NT2/D1 (cell line): ENCODE data around the gene THBS3.
"Not testable (repeated sequence)": the region's sequence is repeated elsewhere in the genome, so short reads cannot be mapped to it uniquely, and the experiment has no call there.

ENCODE experiments used
- DNase-seq: peaks from one replicate; pipeline ENCODE4 v3.0.0-alpha.2; 2011; ENCODE audit warnings: low read depth, low spot score
- H3K27me3 ChIP-seq: 2 replicates; pipeline ENCODE4 v1.6.0; 2011; ENCODE audit warnings: mild to moderate bottlenecking; ENCODE audit not compliant: insufficient read length, insufficient read depth
- H3K36me3 ChIP-seq: 2 replicates; pipeline ENCODE4 v1.6.1; 2011; ENCODE audit warnings: mild to moderate bottlenecking, low read length, mixed read lengths; ENCODE audit not compliant: insufficient read depth, insufficient read length
- H3K4me1 ChIP-seq: 2 replicates; pipeline ENCODE4 v1.5.1; 2011; ENCODE audit not compliant: insufficient read depth, insufficient read length
- H3K4me3 ChIP-seq: 2 replicates; pipeline ENCODE4 v1.5.1; 2011; ENCODE audit warnings: low read depth; ENCODE audit not compliant: insufficient read length
- H3K9ac ChIP-seq: 2 replicates; pipeline ENCODE4 v1.6.0; 2011; ENCODE audit warnings: low read depth; ENCODE audit not compliant: insufficient read length
- H3K9me3 ChIP-seq: 2 replicates; pipeline ENCODE4 v1.5.1; 2011; ENCODE audit warnings: mild to moderate bottlenecking, low read length; ENCODE audit not compliant: insufficient read depth
- SUZ12 ChIP-seq: IDR thresholded peaks from 2 replicates; pipeline ENCODE4 v1.6.1; 2011; ENCODE audit not compliant: insufficient read length, insufficient read depth; ENCODE audit errors: extremely low read depth
- YY1 ChIP-seq: IDR thresholded peaks from 2 replicates; pipeline ENCODE4 v1.6.1; 2011; ENCODE audit not compliant: insufficient read length, insufficient read depth
- ZNF274 ChIP-seq: IDR thresholded peaks from 2 replicates; pipeline ENCODE4 v1.6.1; 2011; ENCODE audit warnings: mild to moderate bottlenecking, low read depth, low read length

Gene THBS3

DNA sequence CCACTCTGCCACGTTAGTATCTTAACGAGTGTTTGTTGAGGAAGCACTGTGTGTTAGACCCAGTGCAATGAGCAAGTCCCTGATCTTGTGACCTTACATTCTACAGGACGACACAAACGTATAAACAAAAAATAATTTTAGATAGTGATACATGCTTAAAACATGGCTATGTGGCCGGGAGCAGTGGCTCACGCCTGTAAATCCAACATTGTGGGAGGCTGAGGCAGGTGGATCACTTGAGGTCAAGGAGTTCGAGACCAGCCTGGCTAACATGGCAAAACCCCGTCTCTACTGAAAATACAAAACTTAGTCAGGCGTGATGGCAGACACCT, 20.4 kb upstream of the THBS3 start:
- no peak for TF ChIP-seq YY1
- no peak for TF ChIP-seq SUZ12
- no peak for TF ChIP-seq ZNF274
- peaks cover 25% of the 10 kb centered on the region for H3K36me3 ChIP-seq
- DNase-seq: no peak
- no peaks in the 10 kb centered on the region for H3K9me3 ChIP-seq
- peaks cover 5% of the 10 kb centered on the region for H3K4me1 ChIP-seq
- H3K4me3 ChIP-seq: peak overlapping the region; percentile 48
- peak overlapping the region; percentile 92 for H3K9ac ChIP-seq
- H3K27me3 ChIP-seq: no peaks in the 10 kb centered on the region

- peak overlapping the region; percentile 86 for H3K4me3 ChIP-seq
- no peaks in the 10 kb centered on the region for H3K27me3 ChIP-seq
- no peaks in the 10 kb centered on the region for H3K9me3 ChIP-seq
- H3K36me3 ChIP-seq: peaks cover 23% of the 10 kb centered on the region
- peak; percentile 100 for DNase-seq
- peak overlapping the region; percentile 97 for H3K9ac ChIP-seq
- peaks cover 5% of the 10 kb centered on the region for H3K4me1 ChIP-seq
- TF ChIP-seq YY1 (peak; percentile 31), ZNF274 (no peak)
Observed at GRCh38 chr1:155227261-155228095, 19.8 kb upstream of the THBS3 start.

DNA sequence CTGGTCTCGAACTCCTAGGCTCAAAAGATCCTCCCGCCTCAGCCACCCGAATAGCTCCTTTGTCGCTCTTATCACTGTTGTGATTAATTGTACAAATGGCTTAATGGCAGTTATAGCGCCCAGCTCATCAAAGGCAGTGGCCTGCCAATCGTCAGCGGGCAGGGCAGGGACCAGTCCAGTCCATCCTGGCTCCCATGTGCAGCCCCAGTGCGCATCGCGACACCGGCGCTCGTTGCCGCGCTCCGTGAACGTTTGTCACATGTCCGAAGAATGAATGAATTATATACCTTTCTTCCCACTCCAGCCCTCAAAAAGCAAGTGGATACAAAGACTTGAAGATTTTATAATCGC, 19.2 kb upstream of the THBS3 start:
- H3K36me3 ChIP-seq: peaks cover 22% of the 10 kb centered on the region
- DNase-seq: no peak
- no peaks in the 10 kb centered on the region for H3K9me3 ChIP-seq
- peaks cover 5% of the 10 kb centered on the region for H3K4me1 ChIP-seq
- H3K9ac ChIP-seq: peak overlapping the region; percentile 97
- H3K4me3 ChIP-seq: peak overlapping the region; percentile 86
- no peaks in the 10 kb centered on the region for H3K27me3 ChIP-seq
- no peak for TF ChIP-seq SUZ12

DNA sequence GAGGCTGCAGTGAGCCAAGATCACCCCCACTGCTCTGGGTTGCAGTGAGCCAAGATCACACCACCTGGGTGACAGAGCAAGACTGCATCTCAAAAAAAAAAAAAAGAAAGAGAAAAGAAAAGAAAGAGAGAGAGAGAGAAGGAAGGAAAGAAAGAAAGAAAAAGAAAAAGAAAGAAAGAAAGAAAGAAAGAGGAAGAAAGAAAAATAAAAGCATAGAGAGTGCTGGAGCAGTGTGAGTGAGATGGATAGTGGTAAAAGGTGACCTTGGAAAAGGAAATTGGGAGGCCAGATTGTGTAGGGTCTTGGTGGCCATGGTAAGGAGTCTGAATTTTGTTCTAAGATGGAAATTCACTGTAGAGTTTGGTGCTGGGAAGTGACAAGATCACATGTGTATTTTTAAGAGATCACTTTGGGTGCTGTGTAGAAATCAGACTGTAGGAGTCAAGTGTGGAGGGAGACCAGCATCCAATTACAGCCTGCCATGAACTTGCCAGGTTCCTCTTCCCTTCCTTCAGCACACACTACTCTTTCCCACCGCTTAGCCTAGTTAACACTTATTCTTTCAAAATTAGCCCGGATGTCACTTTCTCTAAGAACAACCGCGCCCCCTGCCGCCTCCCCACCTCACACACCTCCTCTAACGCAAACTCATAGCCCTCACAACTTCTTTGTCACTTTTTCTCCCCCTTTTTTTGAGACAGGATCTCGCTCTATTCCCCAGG, 18.7 kb upstream of the THBS3 start:
- Histone ChIP-seq H3K9me3 (no peaks in the 10 kb centered on the region), H3K27me3 (no peaks in the 10 kb centered on the region), H3K4me3 (peak overlapping the region; percentile 86), H3K36me3 (peaks cover 24% of the 10 kb centered on the region), H3K9ac (peak overlapping the region; percentile 97), H3K4me1 (peaks cover 5% of the 10 kb centered on the region)
- peak; percentile 87 for DNase-seq
- TF ChIP-seq YY1 (no peak), ZNF274 (no peak), SUZ12 (no peak)

GRCh38 chr1:155225404-155225759, 17.7 kb upstream of the THBS3 start:
- Histone ChIP-seq H3K4me3 (peak overlapping the region; percentile 17), H3K36me3 (peaks cover 28% of the 10 kb centered on the region), H3K9ac (peak overlapping the region; percentile 81)
- DNase-seq, H3K27me3 ChIP-seq, H3K4me1 ChIP-seq, H3K9me3 ChIP-seq: not testable (repeated sequence)

- Histone ChIP-seq H3K9me3 (no peaks in the 10 kb centered on the region), H3K27me3 (no peaks in the 10 kb centered on the region), H3K36me3 (peaks cover 28% of the 10 kb centered on the region), H3K4me3 (no peak overlapping the region), H3K4me1 (peaks cover 5% of the 10 kb centered on the region), H3K9ac (no peak overlapping the region)
- DNase-seq: no peak
- TF ChIP-seq YY1: no peak
- TF ChIP-seq SUZ12: no peak
- TF ChIP-seq ZNF274: no peak
Observed at GRCh38 chr1:155223047-155223446, 15.3 kb upstream of the THBS3 start.

GRCh38 chr1:155220211-155220965, 12.7 kb upstream of the THBS3 start:
- not testable (repeated sequence) for H3K9me3 ChIP-seq, H3K4me1 ChIP-seq, DNase-seq, H3K27me3 ChIP-seq, H3K9ac ChIP-seq, H3K4me3 ChIP-seq
- H3K36me3 ChIP-seq: peaks cover 44% of the 10 kb centered on the region
